SK-N-SH (cell line): Measurements from ENCODE around the gene SYNJ2. TPM values are rescaled to one million over a fixed set of nuclear protein-coding genes. Genes with fewer than 3 reads are reported as not detected.

Experiments used
- CTCF ChIA-PET: fragments of 300-600, 350-600 bp; formaldehyde crosslinking; extraction: SDS; loops from one replicate; lab custom pipeline; 2021; lab: Yijun Ruan, JAX
- POLR2A ChIA-PET: fragments of 350-600 bp; sonication (Branson Sonifier 250); formaldehyde crosslinking; extraction: SDS; loops from one replicate; lab custom pipeline; 2020; ENCODE audit warnings: antibody characterized with exemption, inconsistent platforms; lab: Yijun Ruan, JAX
- DNase-seq: peaks from one replicate; pipeline ENCODE4 v3.0.0; 2012
- H2AFZ ChIP-seq: fragments of 200-600 bp; sonication (generic); 2 replicates; pipeline ENCODE4 v1.8.1; 2016; ENCODE audit warnings: antibody characterized with exemption, mild to moderate bottlenecking, low read depth
- H3F3A ChIP-seq: fragments of 200-600 bp; sonication (generic); replicated peaks from 2 replicates; pipeline ENCODE3; 2016; ENCODE audit warnings: antibody characterized with exemption, mild to moderate bottlenecking; ENCODE audit not compliant: insufficient read depth
- H3K27ac ChIP-seq, 2 experiments: fragments of 200-500 bp in 1 of 2; fragments of 200-600 bp in 1 of 2; sonication (Bioruptor generic) in 1 of 2; sonication (generic), shearing (Covaris generic) in 1 of 2; 2 replicates each; pipeline versions ENCODE4 v1.5.1 to v1.6.1; 2014 to 2016; ENCODE audit warnings: low read depth in 2 of 2, inconsistent platforms in 1 of 2, low read length in 1 of 2, mild to moderate bottlenecking in 1 of 2, mixed read lengths in 1 of 2
- H3K27me3 ChIP-seq: fragments of 200-600 bp; sonication (generic), shearing (Covaris generic); 2 replicates; pipeline ENCODE4 v1.6.1; 2016; ENCODE audit warnings: mixed run types; ENCODE audit not compliant: insufficient read depth
- H3K36me3 ChIP-seq, 2 experiments: fragments of 200-500 bp in 1 of 2; fragments of 200-600 bp in 1 of 2; sonication (Bioruptor generic) in 1 of 2; sonication (generic) in 1 of 2; replicated peaks in 1 of 2; 2 replicates each; pipeline versions ENCODE3 to v1.5.1; 2014 to 2016; ENCODE audit warnings: low read length in 1 of 2, mild to moderate bottlenecking in 1 of 2; ENCODE audit not compliant: insufficient read depth in 2 of 2, control insufficient read depth in 1 of 2
- H3K4me1 ChIP-seq, 2 experiments: fragments of 200-500 bp in 1 of 2; fragments of 200-600 bp in 1 of 2; sonication (Bioruptor generic) in 1 of 2; sonication (generic), shearing (Covaris generic) in 1 of 2; 2 replicates each; pipeline versions ENCODE4 v1.5.1 to v1.6.1; 2014 to 2016; ENCODE audit warnings: low read depth in 1 of 2, low read length in 1 of 2, mixed run types in 1 of 2; ENCODE audit not compliant: insufficient read depth in 2 of 2, control insufficient read depth in 1 of 2
- H3K4me2 ChIP-seq: fragments of 200-600 bp; sonication (generic), shearing (Covaris generic); 2 replicates; pipeline ENCODE4 v1.6.1; 2017; ENCODE audit warnings: mixed run types
- H3K4me3 ChIP-seq, 2 experiments: fragments of 200-500 bp in 1 of 2; fragments of 200-600 bp in 1 of 2; sonication (Bioruptor generic) in 1 of 2; sonication (generic), shearing (Covaris generic) in 1 of 2; 2 replicates each; pipeline versions ENCODE4 v1.5.1 to v1.8.1; 2014 to 2016; ENCODE audit warnings: low read depth in 2 of 2, inconsistent platforms in 1 of 2, low read length in 1 of 2, mild to moderate bottlenecking in 1 of 2, mixed read lengths in 1 of 2, moderate library complexity in 1 of 2
- H3K79me2 ChIP-seq: fragments of 200-600 bp; sonication (generic); 2 replicates; pipeline ENCODE4 v1.8.1; 2017; ENCODE audit warnings: mild to moderate bottlenecking; ENCODE audit not compliant: insufficient read depth
- H3K9ac ChIP-seq: fragments of 200-600 bp; sonication (generic); 2 replicates; pipeline ENCODE4 v1.6.1; 2017; ENCODE audit warnings: mixed run types
- H3K9me2 ChIP-seq: fragments of 200-600 bp; sonication (generic); 2 replicates; pipeline ENCODE4 v1.6.1; 2017; ENCODE audit warnings: mixed run types
- H3K9me3 ChIP-seq: fragments of 200-600 bp; sonication (generic); 2 replicates; pipeline ENCODE4 v1.6.1; 2017; ENCODE audit warnings: mixed run types, mild to moderate bottlenecking, moderate library complexity
- H4K20me1 ChIP-seq: fragments of 200-600 bp; sonication (generic); 2 replicates; pipeline ENCODE4 v1.6.1; 2017; ENCODE audit warnings: mild to moderate bottlenecking, mixed run types; ENCODE audit not compliant: insufficient read depth
- CTCF ChIP-seq: fragments of 200-600 bp; sonication (generic); IDR thresholded peaks from 2 replicates; pipeline ENCODE4 v1.6.1; 2017; ENCODE audit warnings: antibody characterized with exemption, mild to moderate bottlenecking, moderate library complexity
- GATA2 ChIP-seq: sonication (generic); formaldehyde crosslinking; IDR thresholded peaks from 2 replicates; pipeline ENCODE4 v1.5.0; 2020; ENCODE audit warnings: mild to moderate bottlenecking, missing genetic modification reagents
- MAX ChIP-seq: IDR thresholded peaks from 2 replicates; pipeline ENCODE4 v1.4.0; 2012; ENCODE audit warnings: low read depth
- MEF2A ChIP-seq: IDR thresholded peaks from 2 replicates; pipeline ENCODE4 v1.4.0; 2012; ENCODE audit warnings: low read depth, borderline replicate concordance
- MXI1 ChIP-seq: IDR thresholded peaks from 2 replicates; pipeline ENCODE4 v1.6.1; 2012; ENCODE audit warnings: mild to moderate bottlenecking, low read depth, low read length, improper control_type of control experiment
- NRF1 ChIP-seq: IDR thresholded peaks from 2 replicates; pipeline ENCODE4 v1.6.1; 2012; ENCODE audit warnings: low read depth, mild to moderate bottlenecking, low read length
- RAD21 ChIP-seq: IDR thresholded peaks from 2 replicates; pipeline ENCODE4 v1.6.1; 2012; ENCODE audit warnings: mild to moderate bottlenecking, low read length
- SMC3 ChIP-seq: IDR thresholded peaks from 2 replicates; pipeline ENCODE4 v1.6.1; 2012; ENCODE audit warnings: low read depth, low read length, improper control_type of control experiment
- TAF1 ChIP-seq: IDR thresholded peaks from 2 replicates; pipeline ENCODE4 v1.6.1; 2012; ENCODE audit warnings: low read depth, mild to moderate bottlenecking, low read length, moderate library complexity, borderline replicate concordance
- TEAD4 ChIP-seq: IDR thresholded peaks from 2 replicates; pipeline ENCODE4 v1.4.0; 2012; ENCODE audit warnings: mild to moderate bottlenecking, borderline replicate concordance; ENCODE audit not compliant: insufficient read depth
- USF2 ChIP-seq: fragments of 150-350 bp; IDR thresholded peaks from 2 replicates; pipeline ENCODE4 v1.6.1; 2017; ENCODE audit warnings: antibody characterized with exemption, low read length, low read depth, borderline replicate concordance
- ZBTB33 ChIP-seq: IDR thresholded peaks from 2 replicates; pipeline ENCODE4 v1.4.0; 2012; ENCODE audit warnings: low read depth, borderline replicate concordance
- WGBS: methylation state at CpG from one replicate; pipeline ENCODE4 v1.1.6; 2017; ENCODE audit warnings: low lambda C conversion rate; 5-methylcytosine and 5-hydroxymethylcytosine counted together
- polyA plus RNA-seq, 3 experiments: library from polyadenylated mRNA; depleted of rRNA; stranded (reverse); fragments of >200 nt; gene quantifications; 2 replicates each; pipeline ENCODE4 v1.2.3, GENCODE V29; 2012
- TF ChIP-seq, protein P1 (sequence below): fragments of 150-350 bp; IDR thresholded peaks from 2 replicates; pipeline ENCODE4 v1.6.1; 2016; ENCODE audit warnings: mild to moderate bottlenecking, low read depth, low read length

Gene SYNJ2
- polyA plus RNA-seq, 1 of the 3 experiments (the other 2 are of a cell fraction): 40.0 TPM

DNA sequence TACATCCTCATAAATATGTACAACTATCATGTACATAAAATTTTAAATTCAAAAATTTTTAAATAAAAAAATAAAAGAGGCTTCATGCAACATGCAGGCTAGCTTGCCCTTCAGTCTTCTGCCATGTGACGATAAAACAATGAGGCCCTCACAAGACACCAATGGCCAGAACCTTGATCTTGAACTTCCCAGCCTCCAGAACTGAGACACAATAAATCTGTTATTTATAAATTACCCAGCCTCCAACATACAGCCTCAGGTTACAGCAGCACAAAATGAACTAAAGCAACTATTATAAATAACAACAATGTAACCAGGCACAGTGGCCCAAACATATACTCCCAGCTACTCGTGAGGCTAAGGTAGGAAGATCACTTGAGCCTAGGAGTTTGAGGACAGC lies 143.6 kb downstream of the SYNJ2 start:
- Histone ChIP-seq H3K36me3 (peaks cover 30 to 36% of the 10 kb centered on the region in 2 experiments), H3K9me2 (no peaks in the 10 kb centered on the region), H3K4me2 (no peak overlapping the region), H3K9ac (no peak overlapping the region), H3K9me3 (no peaks in the 10 kb centered on the region), H3F3A (no peaks in the 10 kb centered on the region), H3K79me2 (no peaks in the 10 kb centered on the region), H2AFZ (no peak overlapping the region), H3K27ac (no peak overlapping the region), H3K27me3 (no peaks in the 10 kb centered on the region)
- DNase-seq: no peak
- WGBS: 95% methylated on average over 2 of the region's 2 CpGs
- TF ChIP-seq GATA2 (CRISPR knock-in tag) (no peak), MAX (no peak), SMC3 (no peak), MEF2A (no peak), TEAD4 (no peak), TAF1 (no peak), MXI1 (no peak), USF2 (no peak)
- TF ChIP-seq, protein P1, sequence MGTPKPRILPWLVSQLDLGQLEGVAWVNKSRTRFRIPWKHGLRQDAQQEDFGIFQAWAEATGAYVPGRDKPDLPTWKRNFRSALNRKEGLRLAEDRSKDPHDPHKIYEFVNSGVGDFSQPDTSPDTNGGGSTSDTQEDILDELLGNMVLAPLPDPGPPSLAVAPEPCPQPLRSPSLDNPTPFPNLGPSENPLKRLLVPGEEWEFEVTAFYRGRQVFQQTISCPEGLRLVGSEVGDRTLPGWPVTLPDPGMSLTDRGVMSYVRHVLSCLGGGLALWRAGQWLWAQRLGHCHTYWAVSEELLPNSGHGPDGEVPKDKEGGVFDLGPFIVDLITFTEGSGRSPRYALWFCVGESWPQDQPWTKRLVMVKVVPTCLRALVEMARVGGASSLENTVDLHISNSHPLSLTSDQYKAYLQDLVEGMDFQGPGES: no peak
- TF ChIP-seq, all 33 proteins: peak for 0
- POLR2A ChIA-PET: no interaction called here
- H4K20me1 ChIP-seq: no peaks in the 10 kb centered on the region
- no peak overlapping the region for H3K4me3 ChIP-seq
- CTCF ChIA-PET: no interaction called here
- H3K4me1 ChIP-seq: no peaks in the 10 kb centered on the region

GRCh38 chr6:158131926-158132325 lies 150.3 kb downstream of the SYNJ2 start:
- Histone ChIP-seq H3K79me2 (no peaks in the 10 kb centered on the region), H3K4me1 (no peaks in the 10 kb centered on the region), H3K9ac (no peak overlapping the region), H3K4me3 (no peak overlapping the region), H3K27ac (no peak overlapping the region), H3F3A (peaks cover 9% of the 10 kb centered on the region), H3K36me3 (peaks cover 16 to 20% of the 10 kb centered on the region in 2 experiments), H2AFZ (no peak overlapping the region), H3K4me2 (no peak overlapping the region), H4K20me1 (no peaks in the 10 kb centered on the region), H3K27me3 (no peaks in the 10 kb centered on the region), H3K9me2 (no peaks in the 10 kb centered on the region), H3K9me3 (no peaks in the 10 kb centered on the region)
- TF ChIP-seq RAD21: peak; percentile 85
- TF ChIP-seq NRF1: no peak
- TF ChIP-seq SMC3: peak; percentile 53
- peak; percentile 67 for TF ChIP-seq CTCF
- TF ChIP-seq ZBTB33: no peak
- DNase-seq: peak; percentile 62
- ChIA-PET POLR2A (no interaction called here), CTCF (interaction anchor here (1.0 to 5.2 kb wide), 16 partner anchors 8 to 375 kb away, joined by 3 to 26 read pairs (median 5); no protein-coding TSS in a partner anchor)
- 15% methylated on average over 1 of the region's 1 CpG for WGBS
